GM19395 (cell line): ENCODE data around the gene PNRC2.
"Not testable (repeated sequence)": the region's sequence is repeated elsewhere in the genome, so short reads cannot be mapped to it uniquely, and the experiment has no call there.

Source experiments
- ATAC-seq: cut with Tn5 transposase; IDR thresholded peaks from one replicate; pipeline ENCODE4 v1.9.1; 2021; ENCODE audit warnings: mild to moderate bottlenecking, moderate library complexity; ENCODE audit not compliant: unreplicated experiment

The PNRC2 gene

DNA sequence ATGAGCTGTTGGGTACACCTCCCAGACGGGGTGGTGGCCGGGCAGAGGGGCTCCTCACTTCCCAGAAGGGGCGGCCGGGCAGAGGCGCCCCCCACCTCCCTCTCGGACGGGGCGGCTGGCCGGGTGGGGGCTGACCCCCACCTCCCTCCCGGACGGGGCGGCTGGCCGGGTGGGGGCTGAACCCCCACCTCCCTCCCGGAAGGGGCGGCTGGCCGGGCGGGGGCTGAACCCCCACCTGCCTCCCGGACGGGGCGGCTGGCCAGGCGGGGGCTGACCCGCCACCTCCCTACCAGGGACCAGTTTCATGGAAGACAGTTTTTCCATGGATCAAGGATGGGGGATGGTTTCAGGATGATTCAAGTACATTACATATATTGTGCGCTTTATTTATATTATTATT, 27.4 kb downstream of the PNRC2 start:
- ATAC-seq = not testable (repeated sequence)

DNA sequence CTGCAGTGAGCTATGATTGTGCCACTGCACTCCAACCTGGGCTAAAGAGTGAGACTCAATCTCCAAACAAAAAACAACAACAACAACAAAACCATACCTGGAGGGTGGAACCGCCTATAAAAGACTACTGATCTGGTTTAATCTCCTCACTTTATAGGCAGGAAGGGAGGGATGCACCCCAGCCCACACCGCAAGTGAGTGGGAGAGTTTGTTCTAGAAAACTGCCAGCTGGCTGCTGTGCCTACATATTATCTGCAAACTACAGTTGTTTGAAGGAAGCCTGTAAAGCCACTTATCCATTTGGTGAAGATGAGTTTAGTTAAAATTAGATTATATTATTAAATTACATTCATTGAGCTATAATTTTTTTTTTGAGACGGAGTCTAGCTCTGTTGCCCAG, 29.6 kb downstream of the PNRC2 start:
- ATAC-seq = no peak

DNA sequence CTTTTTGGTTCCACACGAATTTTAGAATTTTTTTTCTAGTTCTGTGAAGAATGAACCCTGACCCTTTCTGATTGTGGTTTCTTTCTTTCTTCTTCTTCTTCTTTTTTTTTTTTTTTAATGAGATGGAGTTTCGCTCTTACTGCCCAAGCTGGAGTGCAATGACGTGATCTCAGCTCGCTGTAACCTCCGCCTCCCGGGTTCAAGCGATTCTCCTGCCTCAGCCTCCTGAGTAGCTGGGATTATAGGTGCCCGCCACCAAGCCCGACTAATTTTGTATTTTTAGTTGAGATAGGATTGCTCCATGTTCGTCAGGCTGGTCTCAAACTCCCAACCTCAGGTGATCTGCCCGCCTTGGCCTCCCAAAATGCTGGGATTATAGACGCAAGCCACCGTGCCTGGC, 32.4 kb downstream of the PNRC2 start:
- ATAC-seq = not testable (repeated sequence)

DNA sequence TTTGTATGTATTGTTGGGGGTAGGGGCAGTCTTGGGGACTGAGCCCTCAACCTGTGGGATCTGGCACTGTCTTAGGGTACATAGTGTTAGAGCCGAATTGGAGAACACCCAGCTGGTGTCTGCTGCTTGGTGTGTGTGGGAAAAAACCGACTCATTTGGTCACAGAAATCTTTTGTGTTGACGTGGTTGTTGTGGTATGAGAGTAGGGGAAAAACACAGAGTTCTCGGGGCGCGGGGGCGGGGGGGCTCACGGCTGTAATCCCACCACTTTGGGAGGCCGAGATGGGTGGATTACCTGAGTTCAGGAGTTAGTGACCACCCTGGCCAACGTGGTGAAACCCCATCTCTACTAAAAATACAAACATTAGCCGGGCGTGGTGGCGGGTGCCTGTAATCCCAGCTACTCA, 35.8 kb downstream of the PNRC2 start:
- ATAC-seq = no peak

- no peak for ATAC-seq
Observed at GRCh38 chr1:23996700-23997229, 37.1 kb downstream of the PNRC2 start.

DNA sequence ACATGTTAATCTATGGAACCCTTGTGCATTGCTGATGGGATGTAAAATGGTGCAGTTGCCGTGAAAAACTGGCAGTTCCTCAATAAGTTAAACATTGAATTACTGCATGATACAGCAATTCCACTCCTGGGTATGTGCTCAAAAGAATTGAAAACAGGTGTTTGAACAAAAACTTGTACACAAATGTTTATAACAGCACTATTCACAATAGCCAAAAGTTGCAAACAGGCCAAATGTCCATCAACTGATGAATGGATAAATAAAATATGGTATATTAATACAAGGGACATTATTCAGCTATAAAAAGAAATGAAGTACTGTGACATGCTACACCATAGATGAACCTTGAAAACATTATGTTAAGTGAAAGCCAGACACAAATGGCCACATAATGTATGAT, 38.2 kb downstream of the PNRC2 start:
- ATAC-seq = no peak

DNA sequence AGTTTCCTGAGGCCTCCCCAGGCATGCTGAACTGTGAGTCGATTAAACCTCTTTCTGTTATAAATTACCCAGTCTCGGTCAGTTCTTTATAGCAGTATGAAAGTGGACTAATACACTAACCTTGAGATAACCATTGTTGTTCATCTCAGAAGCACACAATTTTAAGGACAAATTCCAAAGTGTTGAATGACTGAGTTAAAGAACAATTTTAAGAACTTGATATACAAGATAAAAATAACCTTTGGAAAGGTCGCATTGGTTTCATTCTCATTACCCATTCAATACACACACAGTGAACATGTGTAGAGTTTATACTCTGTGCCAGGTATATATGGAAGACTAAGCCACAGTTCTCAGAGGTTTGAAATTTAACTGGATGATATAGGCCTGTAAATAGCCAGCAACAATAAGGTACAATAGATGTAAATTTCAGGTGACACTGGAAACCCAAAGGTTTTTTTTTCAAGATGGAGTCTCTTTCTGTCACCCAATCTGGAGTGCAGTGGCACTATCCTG, 39.6 kb downstream of the PNRC2 start:
- no peak for ATAC-seq

DNA sequence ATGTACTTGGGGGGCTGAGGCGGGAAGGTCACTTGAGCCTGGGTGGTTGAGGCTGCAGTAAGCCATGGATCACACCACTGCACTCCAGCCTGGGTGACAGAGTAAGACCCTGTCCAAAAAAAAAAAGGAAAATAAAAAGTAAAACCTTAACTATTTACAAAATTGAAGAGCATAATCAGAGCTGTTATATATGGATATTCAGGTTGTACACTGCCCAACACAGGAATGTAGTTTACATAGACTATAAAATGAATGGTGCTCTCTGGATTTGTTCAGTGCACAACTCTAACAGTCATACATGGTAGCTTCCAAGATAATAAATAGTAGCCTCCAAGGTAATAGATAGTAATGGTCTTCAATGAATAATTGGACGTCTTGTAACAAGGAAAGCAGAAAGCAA, 43.1 kb downstream of the PNRC2 start:
- no peak for ATAC-seq

GRCh38 chr1:24003331-24003972, 43.8 kb downstream of the PNRC2 start:
- ATAC-seq = no peak

- no peak for ATAC-seq
Observed at GRCh38 chr1:24004132-24004531, 44.5 kb downstream of the PNRC2 start.

GRCh38 chr1:24005163-24005562, 45.5 kb downstream of the PNRC2 start:
- no peak for ATAC-seq

DNA sequence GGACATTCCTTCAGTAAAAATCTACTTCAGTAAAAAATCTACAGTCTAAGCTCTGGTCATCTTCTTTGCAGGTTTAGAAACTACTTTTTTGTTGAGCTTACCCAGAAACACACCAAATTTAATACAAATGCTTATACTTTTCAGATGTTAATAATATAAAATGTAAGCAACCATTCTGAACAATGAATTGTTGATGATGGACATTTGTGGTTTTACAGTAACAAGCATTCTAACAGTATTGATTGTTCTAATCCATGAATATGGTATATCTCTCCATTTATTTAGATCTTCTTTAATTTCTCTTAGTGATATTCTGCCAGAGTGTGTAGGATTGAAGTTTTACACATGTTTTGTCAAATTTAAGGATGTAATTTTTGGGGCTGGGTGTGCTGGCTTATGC, 47.5 kb downstream of the PNRC2 start:
- ATAC-seq = no peak

- not testable (repeated sequence) for ATAC-seq
Observed at GRCh38 chr1:24008574-24009184, 49.1 kb downstream of the PNRC2 start.

- ATAC-seq = no peak
Observed at GRCh38 chr1:24009406-24009805, 49.8 kb downstream of the PNRC2 start.

DNA sequence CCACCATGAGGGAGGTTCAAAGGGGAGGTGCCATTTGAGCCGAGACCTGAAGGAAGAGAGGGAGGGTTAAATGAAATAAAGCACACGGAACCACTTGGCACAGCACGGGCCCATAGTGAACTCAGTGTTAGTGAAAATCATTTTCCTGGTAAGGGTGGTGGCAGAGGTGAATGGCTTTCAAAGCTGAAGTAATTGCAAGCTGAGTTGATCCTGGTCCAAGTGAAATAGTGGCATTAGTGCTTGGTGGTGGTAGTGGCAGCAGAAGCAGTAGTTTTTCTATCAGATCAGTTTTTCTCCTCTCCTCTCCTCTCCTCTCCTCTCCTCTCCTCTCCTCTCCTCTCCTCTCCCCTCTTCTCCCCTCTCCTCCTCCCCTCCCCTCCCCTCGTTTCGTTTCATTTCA, 51.0 kb downstream of the PNRC2 start:
- no peak for ATAC-seq

DNA sequence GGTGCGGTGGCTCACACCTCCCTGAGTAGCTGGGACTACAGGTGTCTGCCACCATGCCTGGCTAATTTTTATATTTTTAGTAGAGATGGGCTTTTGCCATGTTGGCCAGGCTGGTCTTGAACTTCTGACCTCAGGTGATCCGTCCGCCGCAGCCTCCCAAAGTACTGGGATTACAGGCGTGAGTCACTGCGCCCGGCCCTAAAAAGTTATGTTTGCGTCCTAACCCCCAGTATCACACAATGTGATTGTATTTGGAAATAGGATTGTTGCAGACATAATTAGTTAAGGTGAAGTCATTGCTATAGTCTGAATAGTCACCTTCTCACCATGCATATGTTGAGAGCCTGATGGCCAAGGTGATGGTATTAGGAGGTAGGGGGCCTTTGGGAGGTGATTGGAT, 53.2 kb downstream of the PNRC2 start:
- not testable (repeated sequence) for ATAC-seq
